GM18498 (cell line): Measurements from ENCODE around the gene TMEM63A.
"Not testable (repeated sequence)": the region's sequence is repeated elsewhere in the genome, so short reads cannot be mapped to it uniquely, and the experiment has no call there.

ENCODE experiments used
- ATAC-seq: cut with Tn5 transposase; IDR thresholded peaks from one replicate; pipeline ENCODE4 v1.9.1; 2021; ENCODE audit warnings: mild to moderate bottlenecking, moderate library complexity; ENCODE audit not compliant: unreplicated experiment

TMEM63A gene

DNA sequence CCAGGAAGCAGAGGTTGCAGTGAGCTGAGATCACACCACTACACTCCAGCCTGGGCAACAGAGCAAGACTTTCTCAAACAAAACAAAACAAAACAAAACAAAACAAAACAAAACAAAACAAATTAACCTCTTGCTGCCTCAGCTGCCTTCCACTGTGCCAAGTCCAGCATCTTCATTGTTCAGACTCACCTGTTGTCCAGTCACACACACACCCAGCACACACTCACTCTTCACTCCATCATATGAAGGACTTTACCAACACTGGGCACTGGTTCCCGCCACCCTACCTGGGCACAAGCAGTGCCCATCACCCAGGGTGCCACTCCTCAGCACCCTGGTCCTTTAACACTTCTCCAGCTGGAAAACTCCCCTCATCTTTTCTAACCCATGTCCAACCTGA, 27.3 kb upstream of the TMEM63A start:
- ATAC-seq, result no peak

GRCh38 chr1:225908773-225909172, 26.6 kb upstream of the TMEM63A start:
- ATAC-seq, result no peak

GRCh38 chr1:225908013-225908640, 25.9 kb upstream of the TMEM63A start:
- no peak for ATAC-seq

DNA sequence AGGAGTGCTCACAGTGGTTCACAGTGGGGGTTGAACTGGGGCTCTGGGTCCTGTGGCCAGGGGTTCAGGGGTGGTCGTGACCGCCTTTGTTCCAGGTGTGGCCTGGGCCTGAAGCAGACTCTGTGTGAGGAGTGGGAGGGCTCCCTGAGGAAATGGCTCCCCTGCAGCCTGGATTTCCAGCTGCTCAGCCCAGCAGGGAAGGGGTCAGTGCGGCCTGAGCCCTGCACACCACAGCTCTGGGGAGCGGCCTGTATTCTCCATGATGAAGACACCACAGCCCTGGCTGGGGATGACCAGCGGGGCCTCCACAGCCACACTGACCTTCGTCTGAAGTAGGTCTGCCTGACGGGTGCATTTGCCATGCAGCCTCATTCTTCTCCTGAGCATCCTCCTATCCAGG, 25.2 kb upstream of the TMEM63A start:
- ATAC-seq, result no peak

GRCh38 chr1:225906467-225906866, 24.3 kb upstream of the TMEM63A start:
- ATAC-seq, result no peak

- ATAC-seq, result no peak
Measured at GRCh38 chr1:225903623-225904022, 21.4 kb upstream of the TMEM63A start.

DNA sequence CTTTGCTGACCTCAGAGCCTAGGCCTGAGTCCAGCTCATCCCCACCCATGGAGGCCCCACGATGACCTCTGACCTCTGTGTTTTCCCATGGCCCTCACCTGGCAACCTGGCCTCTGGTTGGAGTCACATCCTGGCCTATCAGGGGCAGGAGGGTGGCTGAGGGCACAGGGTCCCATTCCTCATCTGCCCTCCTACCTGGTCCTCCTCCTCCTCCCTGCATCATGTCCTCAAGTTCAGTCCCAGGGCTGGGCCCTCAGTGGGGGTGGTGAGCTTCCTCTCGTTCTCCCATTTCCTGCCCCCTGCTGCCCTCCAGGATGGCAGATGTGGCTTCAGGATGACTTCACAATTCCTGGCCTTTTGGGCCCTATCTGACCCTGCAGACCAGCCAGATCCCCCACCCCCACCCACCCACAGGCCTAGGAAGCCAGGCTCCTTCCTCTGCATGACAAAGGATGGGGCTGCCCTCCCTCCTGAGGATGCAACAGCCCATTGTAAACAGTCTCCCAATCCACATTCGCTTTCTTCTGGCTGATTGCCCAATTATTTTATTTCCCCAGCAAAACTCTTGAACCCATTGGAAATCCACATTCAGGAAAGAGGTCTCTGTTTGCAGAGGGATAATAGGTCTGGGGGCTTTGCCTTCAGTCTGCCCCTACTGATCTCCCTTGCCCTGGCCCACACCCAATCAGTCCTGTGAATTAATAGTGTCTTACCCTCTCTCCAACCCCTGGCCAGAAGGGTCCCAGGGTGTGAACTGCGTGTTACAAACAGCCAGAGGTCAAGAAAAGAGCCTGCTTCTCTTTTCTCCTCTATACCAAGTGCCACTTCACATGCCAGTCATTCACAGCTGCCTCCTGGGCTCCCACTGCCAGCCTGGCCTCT, 17.1 kb upstream of the TMEM63A start:
- no peak for ATAC-seq

- no peak for ATAC-seq
Measured at GRCh38 chr1:225897595-225898514, 15.7 kb upstream of the TMEM63A start.

DNA sequence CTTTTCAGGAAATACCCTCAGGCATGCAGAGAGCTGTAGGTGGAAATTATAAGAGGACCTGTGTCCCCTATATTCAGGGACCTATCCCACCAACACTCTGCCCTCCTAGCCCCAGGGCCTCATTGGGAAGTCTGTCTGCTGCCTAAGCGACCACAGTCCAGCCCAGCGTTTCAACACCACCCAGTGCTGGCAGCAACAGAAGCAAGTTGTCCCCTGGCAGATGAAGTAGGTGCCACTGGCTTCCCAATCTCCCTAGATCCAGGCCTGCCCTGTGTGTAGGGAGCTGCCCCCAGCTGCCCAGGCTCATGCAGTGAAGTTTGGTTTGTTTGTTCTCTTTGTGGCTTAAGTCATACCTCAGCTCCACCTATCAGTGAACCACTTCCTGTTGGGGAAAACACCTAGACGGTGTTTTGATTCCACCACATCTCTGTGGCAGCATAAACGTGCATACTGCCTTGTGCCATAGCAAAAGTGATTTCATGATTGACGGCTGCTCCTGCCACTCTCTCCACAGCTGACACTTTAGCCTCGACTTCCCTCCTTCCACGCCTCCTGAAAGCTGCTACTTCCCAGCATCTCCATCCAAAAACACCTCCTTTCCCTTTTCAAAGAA, 14.9 kb upstream of the TMEM63A start:
- peak; percentile 100 for ATAC-seq

DNA sequence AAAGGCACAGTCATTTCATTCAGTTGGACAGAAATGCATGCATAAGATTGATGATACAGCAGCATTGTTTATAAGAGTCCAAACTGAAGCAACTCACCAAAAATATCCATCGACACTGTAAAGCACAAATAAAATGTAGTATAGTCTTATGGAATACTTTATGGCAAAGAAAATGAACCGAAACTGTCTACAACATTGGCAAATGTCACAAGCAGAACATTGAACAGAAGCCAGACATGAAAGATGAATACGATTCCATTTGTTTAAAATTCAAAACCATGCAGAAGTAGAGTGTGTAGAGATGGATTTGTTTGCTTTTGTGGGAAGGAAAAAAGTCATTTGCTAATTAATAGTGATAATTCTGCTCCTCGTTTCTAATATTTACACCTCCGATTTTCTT, 14.3 kb upstream of the TMEM63A start:
- ATAC-seq, result no peak

GRCh38 chr1:225892307-225892706, 10.1 kb upstream of the TMEM63A start:
- no peak for ATAC-seq

GRCh38 chr1:225891229-225891972, 9.2 kb upstream of the TMEM63A start:
- ATAC-seq, result no peak

DNA sequence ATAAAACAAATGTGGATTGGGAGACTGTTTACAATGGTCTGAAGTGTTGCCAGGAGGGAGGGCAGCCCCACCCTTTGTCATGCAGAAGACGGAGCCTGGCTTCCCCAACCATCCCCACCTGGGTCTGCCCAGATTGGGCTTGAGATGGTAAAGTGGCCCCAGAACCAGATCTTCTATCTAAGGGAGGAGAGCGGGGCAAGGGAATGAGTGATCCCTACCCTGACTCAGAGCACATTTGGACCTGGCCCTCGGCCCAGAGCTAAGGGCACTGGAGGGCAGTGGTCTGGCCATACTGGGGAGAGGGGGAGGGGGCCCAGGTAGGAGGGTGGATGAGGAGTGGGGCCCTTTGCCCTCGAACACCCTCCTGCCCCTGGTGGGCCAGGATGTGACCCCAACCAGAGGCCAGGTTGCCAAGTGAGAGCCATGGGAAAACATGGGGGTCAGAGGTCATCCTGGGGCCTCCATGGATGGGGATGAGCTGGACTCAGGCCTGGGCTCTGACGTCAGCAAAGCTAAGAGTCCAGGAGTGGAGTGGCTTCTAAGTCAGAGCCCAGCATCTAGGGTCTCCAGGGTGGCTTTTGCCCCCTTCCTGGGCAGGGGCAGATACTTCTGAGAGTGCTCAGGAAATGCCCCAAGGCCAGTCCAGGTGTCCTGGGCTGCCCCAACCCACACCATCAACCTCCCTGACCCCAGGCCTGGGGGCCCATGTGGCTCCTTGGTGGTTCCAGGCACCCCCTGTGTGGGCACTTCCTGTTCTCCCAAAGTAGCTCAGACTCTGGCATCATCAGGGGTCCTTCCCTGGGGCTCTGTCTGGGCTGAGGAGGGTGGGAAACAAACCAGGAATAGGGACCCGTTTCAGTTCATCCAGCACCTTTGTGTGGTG, 8.4 kb upstream of the TMEM63A start:
- ATAC-seq, result no peak

GRCh38 chr1:225889743-225890142, 7.6 kb upstream of the TMEM63A start:
- ATAC-seq, result no peak

- no peak for ATAC-seq
Measured at GRCh38 chr1:225888898-225889601, 6.9 kb upstream of the TMEM63A start, which contains the start of gene LEFTY1. Gene LEFTY1 (minus strand): TSS chr1:225889146. CDS start chr1:225889066, 80 bp downstream.

DNA sequence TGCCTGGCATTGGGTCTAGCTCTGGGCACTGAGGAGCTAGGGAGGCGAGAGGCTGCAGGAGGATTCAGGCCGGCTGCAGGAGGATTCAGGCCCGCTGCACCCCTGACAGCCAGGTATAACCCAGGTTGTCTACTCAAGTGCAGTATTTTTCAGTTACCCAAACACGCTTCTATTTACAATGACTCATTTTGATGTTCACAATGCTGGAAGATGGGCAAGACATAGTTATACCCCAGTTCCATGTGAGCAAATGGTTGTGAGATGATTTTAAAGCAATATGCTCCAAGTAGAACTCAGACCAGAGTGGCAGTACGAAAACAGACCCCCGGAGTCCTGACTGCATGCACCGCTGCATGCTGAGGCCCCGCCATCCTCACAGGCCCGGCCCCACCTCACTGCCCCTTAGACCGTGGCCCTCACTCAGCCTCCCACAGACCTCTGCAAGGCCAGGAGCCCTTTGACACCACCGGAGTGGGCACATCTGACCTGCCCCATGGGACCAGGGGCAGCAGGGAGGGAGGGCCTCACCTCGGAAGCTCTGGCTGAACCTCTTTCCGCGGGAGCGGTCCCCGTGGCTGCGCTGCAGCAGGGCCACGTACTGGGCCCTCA, 6.2 kb upstream of the TMEM63A start:
- ATAC-seq, result no peak

DNA sequence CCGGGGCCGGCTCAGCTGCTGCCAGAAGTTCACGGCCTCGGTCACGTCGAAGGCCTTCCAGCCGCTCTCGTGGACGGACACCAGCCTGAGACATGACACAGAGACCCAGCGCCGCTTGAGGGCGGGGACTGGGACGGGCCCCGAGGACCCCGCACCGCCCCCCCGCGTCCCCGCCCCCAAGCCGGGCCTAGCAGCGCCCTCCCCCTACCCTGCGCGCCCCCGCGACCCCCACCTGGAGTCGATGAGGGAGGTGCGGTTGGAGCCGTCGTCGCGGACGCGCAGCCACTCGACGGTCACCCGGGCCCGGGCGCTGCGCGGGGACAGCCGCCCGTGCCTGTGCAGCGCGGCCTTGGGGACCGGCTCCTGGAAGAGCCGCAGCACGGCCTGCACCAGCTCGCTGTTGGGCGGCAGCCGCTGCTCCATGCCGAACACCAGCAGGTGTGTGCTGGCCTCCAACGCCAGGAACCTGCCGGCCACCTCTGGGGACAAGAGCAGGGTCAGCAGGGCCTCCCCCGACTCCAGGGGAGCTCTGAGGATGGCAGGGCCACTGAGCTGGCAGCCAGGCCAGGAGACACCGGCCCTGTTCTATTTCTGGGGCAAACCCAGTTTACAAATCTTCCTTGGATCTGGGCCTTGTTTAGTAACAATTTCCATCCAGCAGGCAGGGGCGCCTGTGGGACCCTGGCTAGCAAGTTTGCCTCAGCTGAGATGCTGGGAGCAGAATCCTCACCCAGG, 5.5 kb upstream of the TMEM63A start:
- ATAC-seq, result not testable (repeated sequence)

- ATAC-seq, result no peak
Measured at GRCh38 chr1:225887030-225887314, 4.8 kb upstream of the TMEM63A start.
